Left ventricle myocardium inferior (tissue), 1 donor: Measurements from ENCODE around the gene HTT-AS. TPM values are rescaled to one million over a fixed set of nuclear protein-coding genes. Genes with fewer than 3 reads are reported as not detected.

Source experiments
- DNase-seq: peaks from one replicate; pipeline ENCODE4 v3.0.0-alpha.2; 2020
- H3K27ac ChIP-seq: fragments of 200-600 bp; replicated peaks from 2 replicates; pipeline ENCODE4 v1.8.0; 2021
- H3K27me3 ChIP-seq: fragments of 200-600 bp; 2 replicates; pipeline ENCODE4 v1.8.0; 2021; ENCODE audit warnings: low read depth
- H3K36me3 ChIP-seq: fragments of 200-600 bp; 2 replicates; pipeline ENCODE4 v1.8.0; 2021
- H3K4me1 ChIP-seq: fragments of 200-600 bp; 2 replicates; pipeline ENCODE4 v1.8.0; 2021
- H3K4me3 ChIP-seq: fragments of 200-600 bp; 2 replicates; pipeline ENCODE4 v1.8.0; 2021; ENCODE audit warnings: mild to moderate bottlenecking, moderate library complexity
- H3K9me3 ChIP-seq: fragments of 200-600 bp; replicated peaks from 2 replicates; pipeline ENCODE4 v1.8.0; 2021
- CTCF ChIP-seq: fragments of 200-600 bp; IDR thresholded peaks from 2 replicates; pipeline ENCODE4 v1.8.0; 2021; ENCODE audit warnings: antibody characterized with exemption, mild to moderate bottlenecking, borderline replicate concordance
- intact Hi-C: fragments of 100-400 bp; cut with micrococcal nuclease; formaldehyde crosslinking; loops from one replicate; pipeline ENCODE4 v1.11.0; 2022
- total RNA-seq: library from RNA; stranded (reverse); fragmentation: NEBNext Ultra II Directional; extraction: Animal tissue kit (Norgen Biotek cat#: 25700); gene quantifications from one replicate; pipeline ENCODE4 v1.2.1, GENCODE V29; 2021
- donor health status: DM: no; HTN: yes; CAD: no; lungs with severe emphysema.

HTT-AS gene
- total RNA-seq, 1 donor from 2014 or later = not detected

- H3K4me1 ChIP-seq = peaks cover 65% of the 10 kb centered on the region
- no peaks in the 10 kb centered on the region for H3K27me3 ChIP-seq
- no peaks in the 10 kb centered on the region for H3K9me3 ChIP-seq
- no peak overlapping the region for H3K4me3 ChIP-seq
- TF ChIP-seq CTCF = no peak
- intact Hi-C loops = no loop called here
- DNase-seq = no peak
- peak overlapping the region; percentile 73 for H3K27ac ChIP-seq
- H3K36me3 ChIP-seq = peaks cover 41% of the 10 kb centered on the region
Measured at GRCh38 chr4:3112609-3113469, 38.5 kb upstream of the HTT-AS start.

GRCh38 chr4:3112201-3112600 lies 37.9 kb upstream of the HTT-AS start:
- peaks cover 47% of the 10 kb centered on the region for H3K36me3 ChIP-seq
- H3K27ac ChIP-seq = peak overlapping the region; percentile 73
- peaks cover 67% of the 10 kb centered on the region for H3K4me1 ChIP-seq
- no peaks in the 10 kb centered on the region for H3K27me3 ChIP-seq
- DNase-seq = no peak
- no peaks in the 10 kb centered on the region for H3K9me3 ChIP-seq
- intact Hi-C loops = no loop called here
- TF ChIP-seq CTCF = no peak
- no peak overlapping the region for H3K4me3 ChIP-seq

GRCh38 chr4:3111461-3111860 lies 37.1 kb upstream of the HTT-AS start:
- DNase-seq = no peak
- peaks cover 67% of the 10 kb centered on the region for H3K4me1 ChIP-seq
- peak overlapping the region; percentile 73 for H3K27ac ChIP-seq
- H3K27me3 ChIP-seq = no peaks in the 10 kb centered on the region
- intact Hi-C loops = no loop called here
- H3K4me3 ChIP-seq = no peak overlapping the region
- peaks cover 47% of the 10 kb centered on the region for H3K36me3 ChIP-seq
- TF ChIP-seq CTCF = no peak
- no peaks in the 10 kb centered on the region for H3K9me3 ChIP-seq

GRCh38 chr4:3108211-3108610 lies 33.9 kb upstream of the HTT-AS start:
- Histone ChIP-seq H3K9me3 (no peaks in the 10 kb centered on the region), H3K27ac (peak overlapping the region; percentile 58), H3K27me3 (no peaks in the 10 kb centered on the region), H3K36me3 (peaks cover 50% of the 10 kb centered on the region), H3K4me3 (no peak overlapping the region), H3K4me1 (peaks cover 56% of the 10 kb centered on the region)
- no peak for DNase-seq
- no peak for TF ChIP-seq CTCF
- intact Hi-C loops = no loop called here

GRCh38 chr4:3107691-3108121 lies 33.4 kb upstream of the HTT-AS start:
- Histone ChIP-seq H3K27me3 (no peaks in the 10 kb centered on the region), H3K36me3 (peaks cover 52% of the 10 kb centered on the region), H3K4me3 (no peak overlapping the region), H3K4me1 (peaks cover 51% of the 10 kb centered on the region), H3K27ac (peak overlapping the region; percentile 58), H3K9me3 (no peaks in the 10 kb centered on the region)
- peak; percentile 32 for DNase-seq
- no peak for TF ChIP-seq CTCF
- intact Hi-C loops = no loop called here
